PC-3 (cell line): ENCODE measurements around the gene SYTL1. TPM values are rescaled to one million over a fixed set of nuclear protein-coding genes. Genes with fewer than 3 reads are reported as not detected.

Experiments
- ATAC-seq: fragments of 200-7000 bp; cut with Tn5 transposase; 2 replicates; pipeline ENCODE4 v1.9.1; 2020; ENCODE audit warnings: mild to moderate bottlenecking, moderate library complexity
- BruUV-seq: library from RNA; stranded (reverse); fragments of 400-500 nt; replicated peaks from 2 replicates; lab custom pipeline; 2021; lab: Mats Ljungman, UMichigan
- CTCF ChIA-PET: fragments of 300-600 bp; sonication (Branson Sonifier 250); formaldehyde crosslinking; loops from one replicate; lab custom pipeline; 2022; ENCODE audit warnings: antibody characterized with exemption; lab: Charles Lee
- POLR2A ChIA-PET: fragments of 300-600 bp; sonication (Branson Sonifier 250); formaldehyde crosslinking; loops from one replicate; lab custom pipeline; 2022; ENCODE audit warnings: antibody characterized with exemption; ENCODE audit not compliant: unreplicated experiment; lab: Charles Lee
- DNase-seq: peaks from one replicate; pipeline ENCODE4 v3.0.0-alpha.2; 2015
- H2AFZ ChIP-seq: fragments of 300-600 bp; sonication (generic); 2 replicates; pipeline ENCODE4 v1.6.0; 2016; ENCODE audit warnings: antibody characterized with exemption, low read length
- H3F3A ChIP-seq: fragments of 300-600 bp; sonication (generic); one replicate; pipeline ENCODE4 v1.6.0; 2017; ENCODE audit warnings: antibody characterized with exemption, low read length, control low read depth, mild to moderate bottlenecking; ENCODE audit not compliant: unreplicated experiment
- H3K27ac ChIP-seq: fragments of 300-600 bp; sonication (generic); 2 replicates; pipeline ENCODE4 v1.5.1; 2016; ENCODE audit warnings: mild to moderate bottlenecking, low read length
- H3K27me3 ChIP-seq: fragments of 300-600 bp; sonication (generic); 2 replicates; pipeline ENCODE4 v1.6.1; 2016; ENCODE audit warnings: low read length, mixed read lengths
- H3K36me3 ChIP-seq: fragments of 300-600 bp; sonication (generic); 2 replicates; pipeline ENCODE4 v1.6.1; 2016; ENCODE audit warnings: low read depth, mixed run types, low read length, mixed read lengths
- H3K4me1 ChIP-seq: fragments of 300-600 bp; sonication (generic); 2 replicates; pipeline ENCODE4 v1.5.1; 2016; ENCODE audit warnings: low read length; ENCODE audit not compliant: insufficient read depth
- H3K4me2 ChIP-seq: fragments of 300-600 bp; sonication (generic); 2 replicates; pipeline ENCODE4 v1.6.0; 2016; ENCODE audit warnings: low read length
- H3K4me3 ChIP-seq: fragments of 300-600 bp; sonication (generic); 2 replicates; pipeline ENCODE4 v1.5.1; 2016; ENCODE audit warnings: mild to moderate bottlenecking, low read length, mixed read lengths
- H3K79me2 ChIP-seq: fragments of 300-600 bp; sonication (generic); 2 replicates; pipeline ENCODE4 v1.6.1; 2017; ENCODE audit warnings: low read length, mixed read lengths
- H3K9ac ChIP-seq: fragments of 300-600 bp; sonication (generic); 2 replicates; pipeline ENCODE4 v1.6.0; 2016; ENCODE audit warnings: mild to moderate bottlenecking, low read length
- H3K9me2 ChIP-seq: fragments of 300-600 bp; sonication (generic); replicated peaks from 2 replicates; pipeline ENCODE4 v1.6.1; 2016; ENCODE audit warnings: mixed run types, low read length, mixed read lengths
- H3K9me3 ChIP-seq: fragments of 300-600 bp; sonication (generic); 2 replicates; pipeline ENCODE4 v1.6.1; 2016; ENCODE audit warnings: low read length, mixed read lengths
- H4K20me1 ChIP-seq: fragments of 300-600 bp; sonication (generic); 2 replicates; pipeline ENCODE4 v1.6.1; 2016; ENCODE audit warnings: low read length, mixed read lengths
- EZH2 ChIP-seq: fragments of 300-600 bp; sonication (generic); IDR thresholded peaks from one replicate; pipeline ENCODE4 v1.6.1; 2017; ENCODE audit warnings: antibody characterized with exemption, mild to moderate bottlenecking, low read length; ENCODE audit not compliant: unreplicated experiment
- EZH2phosphoT487 ChIP-seq: fragments of 300-600 bp; sonication (generic); IDR thresholded peaks from 2 replicates; pipeline ENCODE4 v1.6.1; 2018; ENCODE audit warnings: mild to moderate bottlenecking, antibody characterized with exemption, low read length, borderline replicate concordance
- intact Hi-C: fragments of 100-400 bp; cut with micrococcal nuclease; formaldehyde crosslinking; loops from 2 replicates; pipeline ENCODE4 v1.9.0; 2023
- total RNA-seq: library from RNA; depleted of rRNA; stranded (reverse); fragments of >200 nt; gene quantifications from 2 replicates; pipeline ENCODE4 v1.2.3, GENCODE V29; 2014
- TF ChIP-seq, protein P1 (sequence below): fragments of 300-600 bp; sonication (generic); conservative IDR thresholded peaks from 2 replicates; pipeline ENCODE4 v1.5.1; 2017; ENCODE audit warnings: antibody characterized with exemption, low read depth, mild to moderate bottlenecking, low read length

The SYTL1 gene
- total RNA-seq, 1 experiment from 2014 or later: 26.8 TPM

DNA sequence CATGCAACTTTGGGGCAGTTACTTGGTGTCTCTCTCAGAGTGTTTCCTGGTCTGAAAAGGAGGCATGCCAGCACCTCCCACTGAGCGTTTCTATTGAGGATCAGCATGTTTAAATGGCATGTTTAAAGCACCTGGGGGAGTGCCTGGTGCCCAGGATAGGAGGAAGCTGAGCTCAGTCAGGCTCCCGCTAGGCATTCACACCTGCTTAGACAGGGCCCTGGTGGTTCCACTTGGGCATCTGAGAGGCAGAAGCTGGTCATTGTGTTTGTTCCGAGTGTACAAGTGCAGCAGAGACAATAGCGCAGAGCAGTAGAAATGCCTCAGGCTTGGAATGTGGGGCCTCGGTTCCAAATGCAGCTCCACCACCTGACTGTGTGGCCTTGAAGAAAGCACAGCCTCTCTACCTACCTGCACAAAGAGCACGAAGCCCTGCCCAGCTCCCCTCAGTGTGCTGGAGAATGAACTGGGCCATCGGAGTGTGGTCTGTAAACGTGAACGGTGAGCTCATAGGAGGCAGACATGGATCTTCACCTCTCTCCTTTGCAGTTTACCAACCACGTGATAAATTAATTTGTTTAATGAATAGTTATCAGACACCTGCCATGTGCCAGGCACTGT is 40.1 kb upstream of the SYTL1 start:
- no TSS peak for BruUV-seq

DNA sequence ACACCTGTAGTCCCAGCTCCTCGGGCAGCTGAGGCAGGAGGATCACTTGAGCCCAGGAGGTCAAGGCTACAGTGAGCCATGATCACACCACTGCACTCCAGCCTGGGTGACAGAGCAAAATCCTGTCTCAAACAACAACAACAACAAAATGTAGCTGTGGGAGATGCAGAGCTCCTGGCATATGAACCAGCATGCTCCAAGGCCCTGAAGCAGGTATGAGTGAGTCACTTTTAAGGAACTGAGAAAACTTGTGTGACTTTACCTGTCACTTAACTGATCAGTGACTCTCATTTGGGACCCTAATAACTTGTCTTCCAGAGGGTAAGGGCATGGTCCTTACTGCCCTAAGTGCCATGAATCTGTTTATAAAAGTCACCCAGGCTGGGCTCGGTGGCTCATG is 39.2 kb upstream of the SYTL1 start:
- Histone ChIP-seq H3K27me3 (no peaks in the 10 kb centered on the region), H3K36me3 (0 out of 2 replicates have a peak, but pooled peaks cover 4% of the 10 kb centered on the region), H4K20me1 (no peaks in the 10 kb centered on the region), H3K4me3 (no peak overlapping the region), H2AFZ (no peak overlapping the region), H3K9me2 (no peaks in the 10 kb centered on the region), H3K4me1 (peaks cover 21% of the 10 kb centered on the region), H3K4me2 (no peak overlapping the region), H3F3A (no peaks in the 10 kb centered on the region), H3K27ac (no peak overlapping the region), H3K9me3 (no peaks in the 10 kb centered on the region), H3K79me2 (no peaks in the 10 kb centered on the region), H3K9ac (no peak overlapping the region)
- TF ChIP-seq EZH2phosphoT487 (no peak), EZH2 (no peak)
- TF ChIP-seq, protein P1, sequence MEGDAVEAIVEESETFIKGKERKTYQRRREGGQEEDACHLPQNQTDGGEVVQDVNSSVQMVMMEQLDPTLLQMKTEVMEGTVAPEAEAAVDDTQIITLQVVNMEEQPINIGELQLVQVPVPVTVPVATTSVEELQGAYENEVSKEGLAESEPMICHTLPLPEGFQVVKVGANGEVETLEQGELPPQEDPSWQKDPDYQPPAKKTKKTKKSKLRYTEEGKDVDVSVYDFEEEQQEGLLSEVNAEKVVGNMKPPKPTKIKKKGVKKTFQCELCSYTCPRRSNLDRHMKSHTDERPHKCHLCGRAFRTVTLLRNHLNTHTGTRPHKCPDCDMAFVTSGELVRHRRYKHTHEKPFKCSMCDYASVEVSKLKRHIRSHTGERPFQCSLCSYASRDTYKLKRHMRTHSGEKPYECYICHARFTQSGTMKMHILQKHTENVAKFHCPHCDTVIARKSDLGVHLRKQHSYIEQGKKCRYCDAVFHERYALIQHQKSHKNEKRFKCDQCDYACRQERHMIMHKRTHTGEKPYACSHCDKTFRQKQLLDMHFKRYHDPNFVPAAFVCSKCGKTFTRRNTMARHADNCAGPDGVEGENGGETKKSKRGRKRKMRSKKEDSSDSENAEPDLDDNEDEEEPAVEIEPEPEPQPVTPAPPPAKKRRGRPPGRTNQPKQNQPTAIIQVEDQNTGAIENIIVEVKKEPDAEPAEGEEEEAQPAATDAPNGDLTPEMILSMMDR: no peak
- ATAC-seq: no peak
- no TSS peak for BruUV-seq
- intact Hi-C loops: loop anchor here (5.0 to 10.0 kb wide), 2 partner anchors 40 to 302 kb away; partner anchors contain the start of genes AHDC1 and SYTL1
- ChIA-PET POLR2A (no interaction called here), CTCF (no interaction called here)
- no peak for DNase-seq

More for the DNA sequence above, 40.1 kb upstream of the SYTL1 start:
- Histone ChIP-seq H3K9me2 (no peaks in the 10 kb centered on the region), H3K27me3 (no peaks in the 10 kb centered on the region), H3K4me2 (no peak overlapping the region), H3K9ac (no peak overlapping the region), H3K79me2 (no peaks in the 10 kb centered on the region), H3K36me3 (0 out of 2 replicates have a peak, but pooled peaks cover 4% of the 10 kb centered on the region), H2AFZ (no peak overlapping the region), H3K27ac (no peak overlapping the region), H3K4me1 (peaks cover 21% of the 10 kb centered on the region), H3K4me3 (no peak overlapping the region), H3F3A (no peaks in the 10 kb centered on the region), H4K20me1 (no peaks in the 10 kb centered on the region), H3K9me3 (no peaks in the 10 kb centered on the region)
- ChIA-PET CTCF (no interaction called here), POLR2A (interaction anchor here (0.5 kb wide), 1 partner anchor 443 kb away, joined by 4 read pairs; no protein-coding TSS in a partner anchor)
- no peak for ATAC-seq
- no peak for DNase-seq
- TF ChIP-seq, protein P1: no peak
- TF ChIP-seq EZH2phosphoT487 (no peak), EZH2 (no peak)
- intact Hi-C loops: loop anchor here (1.0 to 10.0 kb wide), 3 partner anchors 41 to 303 kb away; partner anchors contain the start of genes AHDC1 and SYTL1

DNA sequence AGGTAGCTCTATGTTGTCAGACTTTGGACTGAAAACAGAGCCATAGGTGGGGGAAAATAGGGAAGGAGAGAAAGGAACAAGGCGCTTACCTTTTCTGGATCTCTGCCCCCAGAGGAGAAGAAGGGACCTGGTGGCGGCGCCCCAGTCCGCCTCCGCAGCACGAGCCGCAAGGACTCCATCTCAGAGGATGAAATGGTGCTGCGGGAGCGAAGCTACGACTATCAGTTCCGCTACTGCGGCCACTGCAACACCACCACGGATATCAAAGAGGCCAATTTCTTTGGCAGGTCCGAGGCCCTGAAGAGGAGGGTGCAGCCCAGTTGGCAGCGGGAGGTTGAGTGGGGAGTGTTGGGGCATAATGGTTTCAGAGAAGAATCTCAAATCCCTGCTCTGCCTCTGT is 38.3 kb upstream of the SYTL1 start:
- intact Hi-C loops: loop anchor here (5.0 to 10.0 kb wide), 2 partner anchors 39 to 301 kb away; partner anchors contain the start of genes AHDC1 and SYTL1
- Histone ChIP-seq H2AFZ (no peak overlapping the region), H3K79me2 (no peaks in the 10 kb centered on the region), H3K27ac (no peak overlapping the region), H3K4me2 (no peak overlapping the region), H3K4me1 (peaks cover 21% of the 10 kb centered on the region), H4K20me1 (no peaks in the 10 kb centered on the region), H3K27me3 (no peaks in the 10 kb centered on the region), H3K36me3 (no peaks in the 10 kb centered on the region), H3K9me3 (no peaks in the 10 kb centered on the region), H3F3A (no peaks in the 10 kb centered on the region), H3K4me3 (no peak overlapping the region), H3K9ac (no peak overlapping the region), H3K9me2 (no peaks in the 10 kb centered on the region)
- DNase-seq: no peak
- no TSS peak for BruUV-seq
- ChIA-PET POLR2A (no interaction called here), CTCF (no interaction called here)
- TF ChIP-seq EZH2phosphoT487: no peak
- no peak for TF ChIP-seq EZH2
- TF ChIP-seq, protein P1: no peak
- no peak for ATAC-seq
